Measurements from ENCODE around the gene RNF222. TPM values are rescaled to one million over a fixed set of nuclear protein-coding genes. Genes with fewer than 3 reads are reported as not detected.

The RNF222 gene
- not detected for polyA plus RNA-seq (2013, experiment 1 of 2; ENCODE audit: insufficient read length)
- polyA plus RNA-seq (2013, experiment 2 of 2; ENCODE audit: insufficient read length), result not detected

- no peak for DNase-seq
Observed at GRCh38 chr17:8397636-8398035, at the start of gene RNF222. RNF222 (minus strand) TSS chr17:8397827; CDS start chr17:8393461, 4,366 bp downstream.

GRCh38 chr17:8445536-8445935, 47.9 kb upstream of the RNF222 start:
- no peak for DNase-seq

- no peak for DNase-seq
Observed at GRCh38 chr17:8444494-8444893, 46.9 kb upstream of the RNF222 start.

- DNase-seq, result no peak
Observed at GRCh38 chr17:8443756-8444155, 46.1 kb upstream of the RNF222 start.

- no peak for DNase-seq
Observed at GRCh38 chr17:8442310-8442709, 44.7 kb upstream of the RNF222 start.

- DNase-seq, result no peak
Observed at GRCh38 chr17:8441690-8442089, 44.1 kb upstream of the RNF222 start.

- no peak for DNase-seq
Observed at GRCh38 chr17:8439681-8440080, 42.1 kb upstream of the RNF222 start.

GRCh38 chr17:8438441-8438840, 40.8 kb upstream of the RNF222 start:
- DNase-seq, result no peak

GRCh38 chr17:8436844-8437171, 39.2 kb upstream of the RNF222 start:
- DNase-seq, result no peak

GRCh38 chr17:8436169-8436843, 38.7 kb upstream of the RNF222 start:
- peak; percentile 62 for DNase-seq

- DNase-seq, result peak; percentile 99
Observed at GRCh38 chr17:8435245-8436168, 37.9 kb upstream of the RNF222 start, which contains the start of gene NDEL1. NDEL1 (plus strand) TSS chr17:8435884; CDS start chr17:8444272, 8,388 bp downstream.

GRCh38 chr17:8430966-8431365, 33.3 kb upstream of the RNF222 start:
- no peak for DNase-seq

GRCh38 chr17:8426802-8427201, 29.2 kb upstream of the RNF222 start:
- DNase-seq, result no peak

- DNase-seq, result no peak
Observed at GRCh38 chr17:8426094-8426720, 28.6 kb upstream of the RNF222 start.

- DNase-seq, result peak; percentile 24
Observed at GRCh38 chr17:8421571-8421970, 23.9 kb upstream of the RNF222 start.

GRCh38 chr17:8420041-8420934, 22.7 kb upstream of the RNF222 start:
- peak; percentile 7 for DNase-seq

GRCh38 chr17:8419305-8419704, 21.7 kb upstream of the RNF222 start:
- DNase-seq, result no peak

- no peak for DNase-seq
Observed at GRCh38 chr17:8418471-8418870, 20.8 kb upstream of the RNF222 start.

- no peak for DNase-seq
Observed at GRCh38 chr17:8417806-8418205, 20.2 kb upstream of the RNF222 start.

- DNase-seq, result no peak
Observed at GRCh38 chr17:8413938-8414337, 16.3 kb upstream of the RNF222 start.

GRCh38 chr17:8413328-8413727, 15.7 kb upstream of the RNF222 start:
- DNase-seq, result no peak

GRCh38 chr17:8412089-8412488, 14.5 kb upstream of the RNF222 start:
- no peak for DNase-seq

Data from fibroblast of skin of scalp (primary cell).